Measurements from ENCODE around the gene SLC7A1. TPM values are rescaled to one million over a fixed set of nuclear protein-coding genes. Genes with fewer than 3 reads are reported as not detected.

SLC7A1 gene
- total and polyA plus RNA-seq, 2 of the 8 experiments (the other 6 are each of a cell fraction or from before 2014, with no cell fraction given) = 26.8 to 114 TPM

GRCh38 chr13:29573190-29573589 is 22.3 kb downstream of the SLC7A1 start (continued):
- TF ChIP-seq, protein P1, sequence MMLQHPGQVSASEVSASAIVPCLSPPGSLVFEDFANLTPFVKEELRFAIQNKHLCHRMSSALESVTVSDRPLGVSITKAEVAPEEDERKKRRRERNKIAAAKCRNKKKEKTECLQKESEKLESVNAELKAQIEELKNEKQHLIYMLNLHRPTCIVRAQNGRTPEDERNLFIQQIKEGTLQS (IDR thresholded peaks at IDR 0.05; ENCODE audit: insufficient read depth, low read depth, low read length) = no peak
- TF ChIP-seq NRF1 (IDR thresholded peaks at IDR 0.05; ENCODE audit: low read depth, low read length) = no peak
- no peak for TF ChIP-seq CBX5 (IDR thresholded peaks at IDR 0.05; ENCODE audit: low read depth, low read length)
- no peak for TF ChIP-seq ZNF274 (IDR thresholded peaks at IDR 0.05; ENCODE audit: borderline replicate concordance, extremely low read depth, low read length)
- TF ChIP-seq TAF1 (IDR thresholded peaks at IDR 0.05; ENCODE audit: low read depth, low read length) = no peak

All from H1 (cell line).